Activated T-helper 1 cell treated with anti-CD3 and anti-CD28 coated beads, Interleukin-2, amount 50 U/mL, for 16 hours (primary cell): ENCODE measurements around the gene TENT5C.
A peak's percentile ranks its signal among the peaks of the same experiment; 100 is the strongest.
"Not testable (repeated sequence)": the region's sequence is repeated elsewhere in the genome, so short reads cannot be mapped to it uniquely, and the experiment has no call there.

ENCODE experiments used
- DNase-seq, 2 donors: peaks; one replicate each; pipeline ENCODE4 v3.0.0-alpha.2; 2020; ENCODE audit warnings: low read depth in 1 of 2, low spot score in 1 of 2

The TENT5C gene

DNA sequence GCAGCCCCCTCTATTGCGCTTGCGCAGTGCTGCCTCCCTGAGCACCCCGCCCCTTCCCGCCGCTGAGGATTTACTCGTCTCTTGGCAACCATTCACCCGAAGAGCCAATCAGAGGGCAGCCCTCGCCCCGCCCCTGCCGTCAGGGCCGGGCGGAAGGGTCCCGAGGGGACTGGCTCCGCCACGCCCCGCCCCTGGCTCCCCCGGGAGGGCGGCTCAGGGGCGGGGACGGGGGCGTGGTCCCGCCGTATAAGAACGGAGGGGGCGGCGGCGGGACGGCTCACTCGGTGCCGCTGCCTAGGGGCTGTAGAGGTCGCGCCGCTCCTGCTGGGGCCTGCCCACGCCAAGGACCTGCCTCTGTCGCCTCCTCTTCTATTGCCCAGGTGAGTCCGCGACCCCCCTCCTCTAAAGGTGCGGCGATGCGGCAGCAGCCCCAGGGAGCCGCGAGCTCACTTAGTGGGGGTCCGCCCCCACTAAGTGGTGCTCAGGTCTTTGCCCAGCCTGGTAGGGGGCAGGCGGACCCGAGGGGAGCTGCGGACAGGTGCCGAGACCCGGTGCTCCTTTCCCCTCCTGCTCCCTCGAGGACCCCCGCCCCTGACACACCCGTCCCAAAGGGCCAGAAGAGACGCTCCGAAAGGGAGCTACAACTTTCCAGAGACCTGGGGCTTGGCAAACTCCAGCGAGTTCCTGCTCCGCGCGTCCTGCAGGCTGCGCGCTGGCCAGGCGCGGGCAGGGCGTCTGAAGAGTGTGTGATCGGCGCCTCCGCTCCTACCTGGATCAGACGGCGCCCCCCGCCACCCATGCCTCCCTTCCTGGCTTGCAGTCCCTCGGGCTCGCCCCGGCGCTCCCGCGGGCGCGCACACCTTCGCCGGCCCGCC lies at the start of gene TENT5C:
Gene TENT5C, plus strand, starts transcription at position 275 of the 875 bp plus-strand sequence. CDS start 16,821 bp downstream, outside the sequence.
- DNase-seq = peak; percentile 96 to 98

DNA sequence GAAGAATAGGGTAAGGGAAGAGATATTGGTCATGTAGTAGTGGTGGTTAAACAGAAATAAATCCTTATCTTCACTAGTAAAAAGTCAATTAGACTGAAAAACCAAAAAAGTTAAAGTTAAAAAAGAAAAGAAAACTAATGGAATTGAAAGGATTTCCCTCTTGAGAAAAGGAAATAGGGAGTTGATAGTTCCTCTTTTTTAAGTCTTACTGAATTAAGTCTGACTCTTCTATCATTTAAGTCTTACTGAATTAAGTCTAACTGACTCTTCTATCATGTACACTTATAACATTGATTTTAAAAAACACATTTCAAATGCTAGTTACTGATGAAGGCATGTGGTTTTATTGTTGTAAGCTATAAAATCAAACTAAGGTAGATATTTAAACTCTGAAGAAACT lies 49.5 kb upstream of the TENT5C start:
- no peak for DNase-seq

DNA sequence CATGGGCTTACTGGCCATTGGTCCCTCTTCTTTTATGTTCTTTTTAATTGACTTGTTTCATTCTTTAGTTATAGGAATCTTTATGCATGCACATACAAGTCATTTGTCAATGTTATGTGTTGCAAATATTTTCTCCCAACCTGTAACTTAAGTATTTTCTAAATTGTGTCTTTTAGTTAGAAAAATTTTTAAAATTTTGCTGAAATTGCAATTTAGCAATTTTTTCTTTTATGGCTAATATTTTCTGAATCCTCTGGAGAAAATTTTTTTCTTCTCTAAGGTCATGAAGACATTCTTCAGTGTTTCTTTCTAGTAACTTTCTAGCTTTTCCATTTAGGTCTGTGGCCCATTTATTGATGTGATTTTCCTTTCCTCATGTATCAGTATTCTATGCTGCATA lies 48.9 kb upstream of the TENT5C start:
- no peak for DNase-seq

DNA sequence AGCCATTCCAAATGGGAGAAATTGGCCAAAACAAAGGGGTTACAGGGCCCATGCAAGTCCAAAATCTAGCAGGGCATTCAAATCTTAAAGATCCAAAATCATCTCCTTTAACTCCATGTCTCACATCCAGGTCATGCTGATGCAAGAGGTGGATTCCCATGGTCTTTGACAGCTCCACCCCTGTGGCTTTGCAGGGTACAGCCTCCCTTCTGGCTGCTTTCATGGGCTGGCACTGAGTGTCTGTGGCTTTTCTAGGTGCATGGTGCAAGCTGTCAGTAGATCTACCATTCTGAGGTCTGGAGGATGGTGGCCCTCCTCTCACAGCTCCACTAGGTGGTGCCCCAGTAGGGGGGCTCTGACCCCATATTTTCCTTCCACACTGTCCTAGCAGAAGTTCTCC lies 47.4 kb upstream of the TENT5C start:
- not testable (repeated sequence) for DNase-seq

DNA sequence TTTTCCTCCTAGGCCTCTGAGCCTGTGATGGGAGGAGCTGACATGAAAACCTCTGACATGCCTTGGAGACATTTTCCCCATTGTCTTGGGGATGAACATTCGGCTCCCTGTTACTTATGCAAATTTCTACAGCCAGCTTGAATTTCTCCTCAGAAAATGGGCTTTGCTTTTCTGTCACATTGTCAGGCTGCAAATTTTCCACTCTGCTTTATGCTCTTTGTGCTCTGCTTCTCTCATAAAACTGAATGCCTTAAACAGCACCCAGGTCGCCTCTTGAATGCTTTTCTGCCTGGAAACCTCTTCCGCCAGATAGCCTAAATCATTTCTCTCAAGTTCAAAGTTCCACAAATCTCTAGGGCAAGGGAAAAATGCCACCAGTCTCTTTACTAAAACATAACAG lies 46.7 kb upstream of the TENT5C start:
- DNase-seq = no peak

DNA sequence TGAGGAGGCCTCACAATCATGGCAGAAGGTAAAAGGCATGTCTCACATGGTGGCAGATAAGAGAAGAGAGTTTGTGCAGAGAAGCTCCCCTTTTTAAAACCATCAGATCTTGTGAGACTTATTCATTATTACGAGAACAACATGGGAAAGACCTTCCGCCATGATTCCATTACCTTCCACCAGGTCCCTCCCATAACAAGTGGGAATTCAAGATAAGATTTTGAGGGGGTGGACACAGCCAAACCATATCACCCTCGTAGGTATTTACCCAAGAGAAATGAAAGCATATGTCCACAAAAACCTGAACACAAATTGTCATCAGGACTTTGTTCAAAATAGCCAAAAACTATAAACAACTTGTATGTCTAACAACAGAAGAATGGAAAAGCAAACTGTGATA lies 45.9 kb upstream of the TENT5C start:
- DNase-seq = no peak

DNA sequence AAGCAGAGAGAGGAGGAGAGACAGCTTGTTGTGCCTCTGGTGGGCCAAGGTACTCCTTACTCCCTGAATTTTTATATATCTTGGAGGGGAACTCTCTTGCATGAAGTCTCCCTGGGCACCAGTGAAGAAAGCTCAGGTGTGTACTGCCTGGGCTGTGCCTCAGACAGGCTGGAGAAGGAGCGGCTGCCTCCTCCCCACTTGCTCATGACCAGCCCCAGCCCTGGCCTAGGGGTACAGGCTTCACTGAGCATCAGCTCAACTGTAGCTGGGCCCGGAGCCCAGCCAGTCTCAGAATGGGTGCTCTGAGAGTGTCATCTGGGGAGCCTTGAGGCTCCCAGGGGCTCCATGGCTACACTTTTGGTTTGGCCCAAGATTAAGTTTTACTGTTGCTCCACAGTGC lies 44.8 kb upstream of the TENT5C start:
- no peak for DNase-seq

DNA sequence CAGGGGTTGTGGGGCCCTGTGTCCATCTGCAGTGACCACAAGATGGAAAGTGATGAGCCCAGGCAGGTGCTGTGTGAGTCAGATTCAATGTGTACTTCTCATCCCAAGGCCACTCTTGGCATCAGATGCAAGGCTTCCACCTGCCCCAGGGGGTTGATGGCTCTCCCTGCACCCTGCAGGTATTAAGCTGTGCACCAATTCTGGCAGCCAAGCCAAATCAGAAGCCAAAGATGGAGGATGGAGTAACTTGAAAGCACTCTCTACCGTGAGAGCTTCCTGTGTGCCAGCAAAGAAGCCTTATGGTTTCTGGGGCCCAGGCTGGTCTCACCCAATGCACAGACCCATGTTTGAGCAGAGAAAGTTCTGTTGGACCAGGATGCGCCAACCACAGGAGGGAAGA lies 44.3 kb upstream of the TENT5C start:
- no peak for DNase-seq

DNA sequence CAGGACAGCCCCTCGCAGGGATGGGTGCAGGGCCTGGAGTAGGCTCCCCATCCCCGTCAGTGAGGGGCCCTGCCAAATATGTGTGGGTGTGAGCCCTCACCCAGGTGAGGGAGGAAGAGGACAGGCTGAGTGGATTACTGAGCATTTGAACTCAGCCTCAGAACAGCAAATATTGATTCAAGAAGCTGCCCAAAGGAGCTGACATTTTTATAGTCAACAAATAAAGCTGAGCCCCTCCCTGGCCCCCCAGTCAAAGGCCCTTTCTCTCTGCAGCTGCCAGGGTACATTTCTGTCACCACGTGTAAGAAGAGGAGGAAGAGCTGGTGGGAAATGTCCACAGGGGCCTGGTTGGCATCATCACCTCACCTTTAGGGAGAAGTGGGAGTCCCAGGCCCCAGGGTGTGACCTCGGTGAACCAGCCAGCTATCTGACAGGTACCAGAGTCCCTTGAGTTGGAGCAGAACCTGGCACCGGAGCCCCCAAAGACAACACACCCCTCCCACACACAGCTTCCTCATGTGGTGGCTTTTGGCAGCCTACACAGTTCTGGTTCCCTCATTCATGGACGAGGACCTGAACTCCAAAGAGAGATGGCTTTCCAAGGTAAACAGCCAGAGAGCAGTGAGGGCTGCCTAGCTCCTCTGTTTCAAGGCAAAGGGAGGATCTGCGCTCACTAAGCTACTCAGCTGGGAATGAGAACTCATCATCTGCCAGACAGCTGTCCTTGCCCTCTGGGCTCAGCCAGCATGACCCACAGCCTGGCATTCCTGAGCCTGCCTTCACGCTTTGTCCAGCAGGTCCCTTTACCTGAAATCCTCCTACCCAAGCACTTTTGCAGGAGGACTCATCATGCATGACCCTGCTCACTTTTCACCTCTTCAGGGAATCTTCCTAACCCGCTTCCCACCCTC lies 43.0 kb upstream of the TENT5C start:
- DNase-seq = no peak

DNA sequence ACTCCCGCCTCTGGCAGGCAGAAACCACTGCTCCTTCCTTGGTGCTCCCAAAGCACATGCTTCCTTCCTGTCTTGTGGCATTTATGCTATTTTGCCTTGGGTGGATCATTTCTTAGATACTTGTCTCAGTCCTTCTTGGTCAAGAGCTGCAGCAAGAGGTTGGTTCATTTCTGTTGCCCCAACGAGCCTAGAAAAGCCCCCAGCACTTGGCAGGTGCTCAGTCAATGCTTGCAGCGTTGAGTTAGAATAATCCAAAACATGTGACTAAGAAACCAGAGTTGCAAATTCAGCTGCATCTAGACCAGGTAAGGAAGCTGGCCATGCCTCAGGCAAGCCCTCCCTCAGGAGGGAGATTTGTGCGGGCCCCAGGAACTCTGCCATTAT lies 42.4 kb upstream of the TENT5C start:
- no peak for DNase-seq

DNA sequence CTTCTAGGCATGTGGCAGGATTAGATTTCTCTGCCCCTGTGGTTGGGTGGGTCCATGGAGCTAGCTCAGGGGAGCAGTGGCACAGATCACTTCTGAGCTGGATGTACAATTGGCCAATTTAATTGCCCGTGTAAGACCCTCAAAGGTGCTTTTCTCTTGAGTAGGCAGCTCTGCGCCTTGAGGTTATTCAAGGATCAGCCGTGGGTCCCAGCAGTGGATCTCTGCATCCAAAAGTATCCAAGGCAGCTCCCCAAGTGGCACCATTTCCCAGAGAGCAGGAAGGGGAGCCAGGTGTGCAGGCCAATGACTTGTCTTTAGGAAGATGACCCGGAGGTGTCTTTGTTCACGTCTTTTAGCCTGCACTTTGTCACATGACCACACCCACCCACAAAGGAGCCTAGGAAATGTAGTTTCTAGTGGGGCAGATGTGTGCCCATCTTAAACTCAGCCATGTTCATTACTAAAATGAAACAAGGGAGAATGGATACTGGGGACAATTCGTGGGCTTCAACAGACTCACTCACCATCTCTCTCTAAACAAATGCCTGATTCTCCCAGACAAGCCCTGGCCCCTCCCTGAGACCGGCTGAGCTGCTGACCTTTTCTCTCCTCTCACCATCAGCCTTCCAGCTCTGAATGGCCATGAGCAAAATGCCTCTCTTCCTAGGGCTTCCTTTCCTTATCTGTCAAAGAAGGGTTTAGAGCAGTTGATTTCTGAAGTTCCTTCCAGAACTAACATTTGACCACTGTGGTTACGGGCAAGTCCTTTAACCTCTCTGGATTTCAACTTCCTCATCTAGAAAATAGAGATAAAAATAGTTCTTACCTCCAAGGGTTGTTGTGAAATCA lies 41.4 kb upstream of the TENT5C start:
- no peak for DNase-seq

DNA sequence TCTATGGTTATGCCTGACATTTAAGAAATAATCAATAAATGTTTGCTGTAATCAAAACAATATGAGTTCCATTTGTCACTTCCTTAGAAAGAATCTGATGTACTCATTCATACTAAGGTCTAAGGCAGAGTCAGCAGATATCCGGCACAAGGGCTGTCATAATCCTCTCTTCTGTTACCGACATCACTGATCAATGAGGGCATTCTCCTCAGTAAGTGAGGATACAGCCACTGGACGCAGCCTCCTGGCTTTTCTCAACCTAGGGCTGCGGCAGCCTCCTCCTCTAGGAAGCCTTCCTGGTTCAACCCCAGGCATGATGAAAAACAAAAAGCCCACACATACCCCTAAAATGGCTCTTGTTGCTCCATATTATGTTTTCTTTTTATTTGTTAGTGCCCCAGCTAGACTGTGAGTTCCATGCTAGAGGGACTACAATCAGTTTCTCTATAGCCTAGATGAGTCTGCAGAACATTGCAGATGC lies 40.7 kb upstream of the TENT5C start:
- no peak for DNase-seq

DNA sequence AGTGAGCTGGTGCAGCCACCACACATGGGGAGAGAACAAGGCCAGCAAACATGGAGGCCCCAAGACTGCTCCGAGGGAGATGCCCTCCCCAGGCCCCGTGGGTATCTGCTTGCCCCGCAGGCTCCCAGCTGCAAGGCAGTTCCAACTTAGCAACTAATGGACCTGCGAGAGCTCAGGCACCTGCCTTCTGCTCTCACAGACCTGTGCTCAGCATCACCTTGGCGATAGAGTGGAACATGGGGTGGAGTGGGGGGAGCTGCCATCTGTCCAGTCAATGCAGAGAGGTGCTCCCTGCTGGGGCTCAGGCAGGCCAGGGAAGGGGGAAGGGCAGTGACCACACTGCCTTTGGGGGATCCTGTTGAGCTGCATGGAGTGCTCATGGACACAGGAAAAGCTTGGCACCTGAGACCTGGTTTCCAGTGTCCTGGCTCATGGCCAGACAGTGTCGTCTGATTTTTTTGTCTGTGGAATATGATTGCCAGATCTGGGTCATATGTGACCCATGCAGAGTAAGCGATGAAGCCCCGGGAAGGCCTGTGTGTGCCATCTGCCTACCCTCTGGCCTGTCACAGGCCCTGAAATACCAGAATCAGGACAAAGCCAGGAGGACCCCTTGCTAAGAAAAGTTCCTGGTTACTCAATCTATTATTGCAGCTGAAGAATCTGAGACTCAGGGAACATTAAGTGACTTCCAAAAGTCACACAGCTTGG lies 39.9 kb upstream of the TENT5C start:
- no peak for DNase-seq

DNA sequence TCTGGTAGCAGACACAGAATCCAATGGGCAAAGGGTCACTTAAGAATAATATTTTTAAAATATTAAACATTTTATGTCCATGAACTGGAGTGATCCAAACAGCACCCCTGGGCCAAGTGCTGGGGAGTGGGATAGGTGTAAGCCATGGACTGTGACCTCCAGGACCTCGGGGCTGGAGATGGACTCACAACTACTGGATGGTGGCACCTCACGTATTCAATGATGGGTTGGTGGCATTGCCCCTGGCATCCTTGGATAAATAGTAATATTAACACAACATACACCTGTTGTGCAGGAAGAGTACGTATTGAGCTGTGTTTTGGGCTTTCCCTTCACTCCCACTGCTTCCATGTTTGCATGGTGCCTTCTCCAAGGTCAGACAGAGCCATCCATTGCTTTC lies 39.3 kb upstream of the TENT5C start:
- DNase-seq = no peak

DNA sequence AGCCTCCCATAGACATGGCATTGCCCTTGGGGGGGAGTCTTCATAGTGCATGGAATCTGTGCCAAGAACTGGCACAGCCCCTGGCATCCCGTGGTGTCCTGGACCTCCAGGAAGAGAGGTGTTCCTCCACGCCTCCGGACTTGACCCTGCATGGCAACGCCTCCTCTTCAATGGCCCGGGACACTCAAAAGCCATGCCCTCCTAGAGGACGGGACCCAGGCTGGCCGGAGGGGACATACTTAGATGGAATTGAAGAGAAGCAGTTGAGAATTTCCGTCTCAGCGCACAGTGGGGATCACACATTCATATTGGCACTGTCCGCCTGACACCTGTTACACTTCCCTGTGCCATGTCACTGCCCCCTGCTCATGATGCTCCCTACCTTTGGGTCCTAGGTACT lies 38.4 kb upstream of the TENT5C start:
- no peak for DNase-seq

DNA sequence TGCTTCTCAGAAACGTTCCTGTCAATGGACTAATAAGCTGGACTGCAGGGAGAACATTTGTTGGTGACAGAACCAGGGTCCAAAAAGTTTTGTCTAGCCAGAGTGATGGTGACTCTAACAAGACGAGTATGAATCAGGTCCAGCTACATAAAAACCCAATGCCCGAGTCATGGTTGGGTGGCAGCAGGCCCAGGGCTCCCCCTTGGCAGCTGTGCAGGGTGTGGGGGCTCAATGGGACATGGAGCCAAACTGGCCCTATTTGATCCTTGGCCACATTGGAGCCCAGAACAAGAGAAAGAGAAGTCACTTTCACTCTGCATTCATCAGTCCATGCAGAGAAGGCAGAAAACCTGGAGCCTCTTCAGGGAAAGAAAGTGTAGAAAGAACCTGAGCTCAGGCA lies 37.9 kb upstream of the TENT5C start:
- no peak for DNase-seq

DNA sequence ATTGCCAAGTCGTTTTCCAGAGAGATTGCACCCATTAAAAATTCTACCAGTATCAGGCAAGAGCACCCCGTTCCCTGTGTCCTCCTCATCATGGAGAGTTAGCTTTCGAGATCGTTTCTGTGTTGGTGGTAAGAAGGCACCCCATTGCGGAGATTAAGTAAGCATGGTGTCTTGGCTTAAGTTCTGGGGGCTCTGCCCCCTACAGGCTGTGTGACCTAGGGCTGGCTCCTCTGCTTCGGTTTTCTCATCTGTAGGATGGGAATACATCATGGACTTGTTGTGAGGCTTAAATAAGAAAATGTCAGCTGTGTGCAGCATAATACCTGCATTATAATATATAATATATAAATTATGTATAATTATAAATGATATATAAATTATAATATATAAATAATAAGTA lies 36.8 kb upstream of the TENT5C start:
- DNase-seq = no peak

DNA sequence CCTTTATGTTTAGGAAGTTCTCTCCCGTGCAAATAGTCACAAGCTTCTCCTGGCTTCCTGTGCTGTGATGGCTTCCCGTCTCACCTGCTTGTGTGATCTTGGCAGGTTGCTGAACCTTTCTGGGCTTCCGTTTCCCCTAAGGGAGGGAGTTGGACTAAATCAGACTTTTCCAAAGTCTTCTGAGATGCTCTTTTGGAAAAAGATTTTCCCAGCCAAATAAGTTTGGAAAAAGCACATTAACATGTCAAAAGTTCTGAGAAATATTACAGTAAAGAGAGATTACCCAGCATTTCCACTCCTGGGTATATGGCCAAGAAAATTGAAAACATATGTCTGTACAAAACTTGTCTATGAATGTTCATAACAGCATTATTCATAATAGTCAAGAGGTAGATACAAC lies 36.0 kb upstream of the TENT5C start:
- no peak for DNase-seq

DNA sequence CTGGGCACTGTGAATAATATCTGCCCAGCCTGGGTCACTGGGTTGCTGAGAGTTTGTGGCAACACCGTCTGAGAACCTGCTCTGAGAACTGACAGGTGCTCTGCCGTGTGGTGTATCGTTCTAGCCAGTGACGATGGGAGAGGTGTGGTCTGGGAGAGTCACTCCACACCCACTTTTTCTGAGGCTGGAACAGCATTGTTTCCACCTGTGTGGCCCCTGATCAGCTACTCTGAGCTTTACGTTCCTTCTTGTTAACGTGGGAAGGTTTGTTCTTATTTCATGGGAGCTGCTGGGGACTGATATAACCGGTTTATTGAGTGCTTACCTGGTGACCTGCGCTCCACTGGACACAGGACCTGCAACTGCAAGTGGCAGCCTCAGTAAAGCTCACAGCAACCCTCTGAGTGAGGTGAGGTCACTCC lies 34.8 kb upstream of the TENT5C start:
- DNase-seq = no peak

DNA sequence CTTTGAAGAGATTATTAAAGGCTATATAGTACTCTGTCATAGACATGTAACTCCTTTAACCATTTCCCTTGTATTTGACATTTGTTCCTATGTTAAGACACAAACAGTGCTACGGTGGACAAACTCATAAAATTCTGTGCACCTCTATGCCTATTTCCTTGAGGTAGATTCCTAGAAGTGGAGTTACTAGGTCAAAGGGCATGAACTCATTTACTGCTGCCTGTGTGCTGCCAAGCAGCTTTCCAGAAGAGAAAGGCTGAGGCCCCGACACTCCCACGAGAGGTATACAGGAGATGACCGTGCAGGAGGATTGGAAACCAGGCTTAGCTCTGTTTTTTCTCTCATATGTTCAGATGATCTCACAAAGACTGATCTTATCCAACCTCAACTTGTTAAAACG lies 34.4 kb upstream of the TENT5C start:
- no peak for DNase-seq
